H9 (cell line): ENCODE results near the gene KIRREL3. TPM values are rescaled to one million over a fixed set of nuclear protein-coding genes. Genes with fewer than 3 reads are reported as not detected.

Experiments used
- DNase-seq: peaks from one replicate; pipeline ENCODE4 v3.0.0-alpha.2; 2017
- H2AFZ ChIP-seq: one replicate; pipeline ENCODE4 v1.6.1; 2013; ENCODE audit warnings: mild to moderate bottlenecking, low read length, control low read depth, moderate library complexity
- H2AK5ac ChIP-seq: 2 replicates; pipeline ENCODE4 v1.6.1; 2013; ENCODE audit warnings: low read length, control low read depth, mixed read lengths; ENCODE audit not compliant: insufficient read length
- H2BK120ac ChIP-seq: one replicate; pipeline ENCODE4 v1.6.1; 2013; ENCODE audit warnings: low read depth, mild to moderate bottlenecking, low read length, control low read depth, inconsistent platforms; ENCODE audit not compliant: poor library complexity, severe bottlenecking
- H2BK12ac ChIP-seq: 2 replicates; pipeline ENCODE4 v1.6.1; 2013; ENCODE audit warnings: low read length, control low read depth, mixed read lengths, low read depth; ENCODE audit not compliant: insufficient read length
- H2BK15ac ChIP-seq: 2 replicates; pipeline ENCODE4 v1.6.1; 2013; ENCODE audit warnings: low read depth, low read length, control low read depth
- H2BK20ac ChIP-seq: one replicate; pipeline ENCODE4 v1.6.1; 2013; ENCODE audit warnings: low read depth, mild to moderate bottlenecking, low read length, control low read depth, inconsistent platforms; ENCODE audit not compliant: poor library complexity, severe bottlenecking
- H2BK5ac ChIP-seq: 2 replicates; pipeline ENCODE4 v1.6.1; 2013; ENCODE audit warnings: low read length, control low read depth, mixed read lengths; ENCODE audit not compliant: insufficient read length
- H3K14ac ChIP-seq: 2 replicates; pipeline ENCODE4 v1.6.1; 2013; ENCODE audit warnings: low read length, control low read depth; ENCODE audit not compliant: insufficient read depth
- H3K18ac ChIP-seq: 2 replicates; pipeline ENCODE4 v1.6.1; 2013; ENCODE audit warnings: low read depth, mild to moderate bottlenecking, mixed read lengths, low read length, control low read depth; ENCODE audit not compliant: insufficient read length
- H3K23ac ChIP-seq: 2 replicates; pipeline ENCODE4 v1.6.1; 2013; ENCODE audit warnings: low read length, control low read depth, mixed read lengths, low read depth; ENCODE audit not compliant: insufficient read length
- H3K23me2 ChIP-seq: 2 replicates; pipeline ENCODE4 v1.6.1; 2013; ENCODE audit warnings: low read depth, mild to moderate bottlenecking, mixed read lengths, low read length, control low read depth; ENCODE audit not compliant: insufficient read length, poor library complexity, severe bottlenecking
- H3K27ac ChIP-seq: 2 replicates; pipeline ENCODE4 v1.5.1; 2013; ENCODE audit warnings: low read length, control low read depth, mixed read lengths, low read depth; ENCODE audit not compliant: insufficient read length
- H3K27me3 ChIP-seq: 2 replicates; pipeline ENCODE4 v1.6.1; 2013; ENCODE audit warnings: low read length, control low read depth, inconsistent platforms; ENCODE audit not compliant: insufficient read depth
- H3K4ac ChIP-seq: 2 replicates; pipeline ENCODE4 v1.6.1; 2013; ENCODE audit warnings: low read depth, mild to moderate bottlenecking, control low read depth, inconsistent platforms, low read length, moderate library complexity
- H3K4me1 ChIP-seq: 2 replicates; pipeline ENCODE4 v1.6.1; 2013; ENCODE audit warnings: low read length, control low read depth, inconsistent platforms; ENCODE audit not compliant: insufficient read depth
- H3K4me2 ChIP-seq: 2 replicates; pipeline ENCODE4 v1.6.1; 2013; ENCODE audit warnings: low read length, control low read depth, mixed read lengths; ENCODE audit not compliant: insufficient read length, insufficient read depth
- H3K56ac ChIP-seq: 2 replicates; pipeline ENCODE4 v1.6.1; 2013; ENCODE audit warnings: low read depth, mild to moderate bottlenecking, mixed read lengths, low read length, control low read depth; ENCODE audit not compliant: insufficient read length
- H3K79me1 ChIP-seq: 2 replicates; pipeline ENCODE4 v1.6.1; 2013; ENCODE audit warnings: low read depth, mild to moderate bottlenecking, moderate library complexity, low read length, control low read depth, inconsistent platforms; ENCODE audit not compliant: insufficient read depth, poor library complexity, severe bottlenecking
- H3K79me2 ChIP-seq: 2 replicates; pipeline ENCODE4 v1.6.1; 2013; ENCODE audit warnings: low read length, control low read depth, inconsistent platforms; ENCODE audit not compliant: insufficient read depth
- H3K9ac ChIP-seq: 2 replicates; pipeline ENCODE4 v1.6.1; 2013; ENCODE audit warnings: low read length, control low read depth, mixed read lengths; ENCODE audit not compliant: insufficient read length; ENCODE audit errors: extremely low read depth
- H3K9me3 ChIP-seq: one replicate; pipeline ENCODE4 v1.6.1; 2013; ENCODE audit warnings: low read depth, low read length, inconsistent platforms; ENCODE audit not compliant: control insufficient read depth
- H3T11ph ChIP-seq: one replicate; pipeline ENCODE4 v1.6.1; 2013; ENCODE audit warnings: mild to moderate bottlenecking, low read length, control low read depth, inconsistent platforms
- H4K20me1 ChIP-seq: one replicate; pipeline ENCODE4 v1.6.1; 2013; ENCODE audit not compliant: control insufficient read depth, insufficient read length, insufficient read depth
- H4K5ac ChIP-seq: 2 replicates; pipeline ENCODE4 v1.6.1; 2013; ENCODE audit warnings: low read depth, mild to moderate bottlenecking, mixed read lengths, low read length, control low read depth; ENCODE audit not compliant: insufficient read length
- H4K8ac ChIP-seq: replicated peaks from 2 replicates; pipeline ENCODE4 v1.6.1; 2013; ENCODE audit warnings: low read length, control low read depth, mixed read lengths, low read depth; ENCODE audit not compliant: insufficient read length
- H4K91ac ChIP-seq: 2 replicates; pipeline ENCODE4 v1.6.1; 2013; ENCODE audit warnings: low read depth, mild to moderate bottlenecking, moderate library complexity, mixed read lengths, low read length, control low read depth; ENCODE audit not compliant: insufficient read length
- H3K27ac Mint-ChIP-seq, 3 experiments: 2 replicates in 2 of 3; 3 replicates in 1 of 3; pipeline ENCODE4 v1.8.0; 2020 to 2021; ENCODE audit warnings: mixed read lengths in 3 of 3, mild to moderate bottlenecking in 1 of 3, moderate library complexity in 1 of 3
- H3K27me3 Mint-ChIP-seq: 2 replicates; pipeline ENCODE4 v1.8.0; 2021; ENCODE audit warnings: low read depth, mild to moderate bottlenecking, moderate library complexity, mixed read lengths
- H3K36me3 Mint-ChIP-seq, 3 experiments: 2 replicates in 2 of 3; 3 replicates in 1 of 3; pipeline ENCODE4 v1.8.0; 2020 to 2021; ENCODE audit warnings: low read depth in 3 of 3, mixed read lengths in 3 of 3; ENCODE audit not compliant: insufficient read depth in 1 of 3
- H3K4me1 Mint-ChIP-seq, 2 experiments: 2 replicates each; pipeline ENCODE4 v1.8.0; 2020; ENCODE audit warnings: mixed read lengths in 2 of 2
- H3K4me3 Mint-ChIP-seq, 2 experiments: 2 replicates in 1 of 2; 3 replicates in 1 of 2; pipeline ENCODE4 v1.8.0; 2020 to 2021; ENCODE audit warnings: mild to moderate bottlenecking in 2 of 2, mixed read lengths in 2 of 2, moderate library complexity in 1 of 2
- H3K9me3 Mint-ChIP-seq, 2 experiments: 2 replicates in 1 of 2; 3 replicates in 1 of 2; pipeline ENCODE4 v1.8.0; 2020; ENCODE audit warnings: mild to moderate bottlenecking in 2 of 2, mixed read lengths in 2 of 2, moderate library complexity in 1 of 2
- CTCF ChIP-seq: fragments of 200-600 bp; sonication (generic); conservative IDR thresholded peaks from 3 replicates; pipeline ENCODE4 v1.8.0; 2021; ENCODE audit warnings: antibody characterized with exemption, mild to moderate bottlenecking
- WGBS: extraction: QIAGEN DNeasy Blood & Tissue Kit; methylation state at CpG from one replicate; pipeline ENCODE4 v1.1.7; 2013; ENCODE audit warnings: missing lambda C conversion rate, low lambda C conversion rate, mixed read lengths; ENCODE audit not compliant: insufficient read length; ENCODE audit errors: extremely low coverage; 5-methylcytosine and 5-hydroxymethylcytosine counted together
- total RNA-seq: library from RNA; stranded (reverse); gene quantifications from 2 replicates; pipeline ENCODE4 v1.2.1, GENCODE V29; 2021

The KIRREL3 gene
- total RNA-seq, 1 experiment from 2014 or later = 0.17 TPM

- Histone ChIP-seq H3K23me2 (no peaks in the 10 kb centered on the region), H3K79me1 (no peaks in the 10 kb centered on the region), H3K27ac (no peak overlapping the region), H3T11ph (no peak overlapping the region), H2BK12ac (no peak overlapping the region), H3K27me3 (no peaks in the 10 kb centered on the region), H3K9ac (no peak overlapping the region), H3K18ac (no peak overlapping the region), H4K20me1 (no peaks in the 10 kb centered on the region), H4K8ac (no peak overlapping the region), H3K79me2 (no peaks in the 10 kb centered on the region), H2BK20ac (no peak overlapping the region), H2BK5ac (no peak overlapping the region), H3K23ac (no peak overlapping the region), H3K56ac (no peak overlapping the region), H3K14ac (no peak overlapping the region; the same call in 1 of the 2 replicates), H2BK120ac (no peak overlapping the region), H3K4me2 (no peak overlapping the region), H4K5ac (no peak overlapping the region), H3K4me1 (peaks cover 7% of the 10 kb centered on the region), H2AK5ac (no peak overlapping the region), H3K9me3 (no peaks in the 10 kb centered on the region), H2BK15ac (no peak overlapping the region), H4K91ac (no peak overlapping the region), H2AFZ (no peak overlapping the region), H3K4ac (no peak overlapping the region)
- WGBS = no CpG with 5 or more reads among the region's 13 CpGs
- Mint-ChIP-seq H3K9me3 (no peaks in the 10 kb centered on the region), H3K4me3 (no peak overlapping the region), H3K36me3 (no peaks in the 10 kb centered on the region), H3K27me3 (peaks cover 2% of the 10 kb centered on the region), H3K27ac (no peak overlapping the region), H3K4me1 (peaks cover 38 to 45% of the 10 kb centered on the region in 2 experiments)
- DNase-seq = no peak
- no peak for TF ChIP-seq CTCF
Measured at GRCh38 chr11:126492331-126493082, 508.1 kb downstream of the KIRREL3 start.
